Esophagus muscularis mucosa (tissue), 4 donors: Measurements from ENCODE around the gene PKDCC. TPM values are rescaled to one million over a fixed set of nuclear protein-coding genes. Genes with fewer than 3 reads are reported as not detected.

ENCODE experiments used
- DNase-seq: peaks from one replicate; pipeline ENCODE4 v3.0.0-alpha.2; 2017; ENCODE audit errors: extremely low spot score
- H3K27ac ChIP-seq, 4 donors: fragments of 200-600 bp; sonication (generic); replicated peaks in 1 of 4; 1 replicate in 3 of 4; 2 replicates in 1 of 4; pipeline ENCODE4 v1.5.1; 2016 to 2019; ENCODE audit warnings: mild to moderate bottlenecking in 1 of 4
- H3K27me3 ChIP-seq, 4 donors: fragments of 200-600 bp; sonication (generic); one replicate each; pipeline versions ENCODE4 v1.5.1 to v1.6.0; 2016 to 2019
- H3K36me3 ChIP-seq, 4 donors: fragments of 200-600 bp; sonication (generic); one replicate each; pipeline ENCODE4 v1.5.1; 2016 to 2019
- H3K4me1 ChIP-seq, 4 donors: fragments of 200-600 bp; sonication (generic); one replicate each; pipeline ENCODE4 v1.5.1; 2016 to 2019
- H3K4me3 ChIP-seq, 4 donors: fragments of 200-600 bp; sonication (generic); 1 replicate in 2 of 4; 2 replicates in 2 of 4; pipeline ENCODE4 v1.5.1; 2016 to 2019; ENCODE audit warnings: mild to moderate bottlenecking in 4 of 4, moderate library complexity in 1 of 4
- H3K9me3 ChIP-seq, 4 donors: fragments of 200-600 bp; sonication (generic); 1 replicate in 3 of 4; 2 replicates in 1 of 4; pipeline ENCODE4 v1.5.1; 2016 to 2019
- EP300 ChIP-seq: sonication (generic); formaldehyde crosslinking; IDR thresholded peaks from one replicate; pipeline ENCODE4 v1.6.1; 2017; ENCODE audit warnings: antibody characterized with exemption
- POLR2A ChIP-seq: fragments of 450-650 bp; IDR thresholded peaks from one replicate; pipeline ENCODE4 v1.6.1; 2017; ENCODE audit warnings: antibody characterized with exemption, moderate library complexity, mild to moderate bottlenecking, low read depth
- POLR2AphosphoS5 ChIP-seq, 2 donors: sonication (generic); formaldehyde crosslinking; IDR thresholded peaks; one replicate each; pipeline ENCODE4 v1.6.1; 2017; ENCODE audit warnings: antibody characterized with exemption in 2 of 2
- WGBS: methylation state at CpG from one replicate; pipeline ENCODE4 v1.1.5; 2018; 5-methylcytosine and 5-hydroxymethylcytosine counted together
- intact Hi-C: fragments of 100-400 bp; cut with DNase I; formaldehyde crosslinking; loops from one replicate; pipeline ENCODE4 v1.15.1; 2023
- total RNA-seq, 4 donors: library from RNA; depleted of rRNA; stranded (reverse); fragments of >200 nt; gene quantifications; one replicate each; pipeline versions ENCODE4 v1.1.0 to v1.2.1, GENCODE V29; 2016
- TF ChIP-seq, protein P1 (sequence below), 3 experiments: fragments of 200-600 bp in 2 of 3; fragments of 450-650 bp in 1 of 3; sonication (generic) in 2 of 3; IDR thresholded peaks; one replicate each; pipeline ENCODE4 v1.5.1; 2017 to 2019; ENCODE audit warnings: antibody characterized with exemption in 3 of 3, mild to moderate bottlenecking in 2 of 3, moderate library complexity in 1 of 3

The PKDCC gene
- total RNA-seq, 4 donors from 2014 or later, result 102 to 290 (median 208) TPM

- H3K36me3 ChIP-seq, result no peaks in the 10 kb centered on the region
- H3K9me3 ChIP-seq, result no peaks in the 10 kb centered on the region
- peaks cover 0 to 6% (median 0%) of the 10 kb centered on the region in 4 donors for H3K4me1 ChIP-seq
- H3K4me3 ChIP-seq, result no peak overlapping the region
- TF ChIP-seq EP300 (no peak), POLR2A (no peak), POLR2AphosphoS5 (IDR thresholded peaks at IDR 0.05) (no peak)
- TF ChIP-seq, protein P1, sequence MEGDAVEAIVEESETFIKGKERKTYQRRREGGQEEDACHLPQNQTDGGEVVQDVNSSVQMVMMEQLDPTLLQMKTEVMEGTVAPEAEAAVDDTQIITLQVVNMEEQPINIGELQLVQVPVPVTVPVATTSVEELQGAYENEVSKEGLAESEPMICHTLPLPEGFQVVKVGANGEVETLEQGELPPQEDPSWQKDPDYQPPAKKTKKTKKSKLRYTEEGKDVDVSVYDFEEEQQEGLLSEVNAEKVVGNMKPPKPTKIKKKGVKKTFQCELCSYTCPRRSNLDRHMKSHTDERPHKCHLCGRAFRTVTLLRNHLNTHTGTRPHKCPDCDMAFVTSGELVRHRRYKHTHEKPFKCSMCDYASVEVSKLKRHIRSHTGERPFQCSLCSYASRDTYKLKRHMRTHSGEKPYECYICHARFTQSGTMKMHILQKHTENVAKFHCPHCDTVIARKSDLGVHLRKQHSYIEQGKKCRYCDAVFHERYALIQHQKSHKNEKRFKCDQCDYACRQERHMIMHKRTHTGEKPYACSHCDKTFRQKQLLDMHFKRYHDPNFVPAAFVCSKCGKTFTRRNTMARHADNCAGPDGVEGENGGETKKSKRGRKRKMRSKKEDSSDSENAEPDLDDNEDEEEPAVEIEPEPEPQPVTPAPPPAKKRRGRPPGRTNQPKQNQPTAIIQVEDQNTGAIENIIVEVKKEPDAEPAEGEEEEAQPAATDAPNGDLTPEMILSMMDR (IDR thresholded peaks at IDR 0.05), result no peak
- no peaks in the 10 kb centered on the region for H3K27me3 ChIP-seq
- DNase-seq, result no peak
- intact Hi-C loops, result no loop called here
- 75% methylated on average over 21 of the region's 21 CpGs for WGBS
- no peak overlapping the region for H3K27ac ChIP-seq
Observed at GRCh38 chr2:42001711-42002201, 46.1 kb upstream of the PKDCC start.

GRCh38 chr2:42007551-42007950, 40.3 kb upstream of the PKDCC start:
- intact Hi-C loops, result no loop called here
- 89% methylated on average over 5 of the region's 7 CpGs for WGBS
- Histone ChIP-seq H3K4me1 (peaks cover 0 to 7% (median 0%) of the 10 kb centered on the region in 4 donors), H3K27me3 (no peaks in the 10 kb centered on the region), H3K4me3 (no peak overlapping the region), H3K27ac (no peak overlapping the region), H3K36me3 (no peaks in the 10 kb centered on the region), H3K9me3 (no peaks in the 10 kb centered on the region)
- no peak for DNase-seq
- TF ChIP-seq POLR2A, result no peak
- TF ChIP-seq POLR2AphosphoS5 (IDR thresholded peaks at IDR 0.05), result no peak
- no peak for TF ChIP-seq EP300
- TF ChIP-seq, protein P1 (IDR thresholded peaks at IDR 0.05), result no peak

DNA sequence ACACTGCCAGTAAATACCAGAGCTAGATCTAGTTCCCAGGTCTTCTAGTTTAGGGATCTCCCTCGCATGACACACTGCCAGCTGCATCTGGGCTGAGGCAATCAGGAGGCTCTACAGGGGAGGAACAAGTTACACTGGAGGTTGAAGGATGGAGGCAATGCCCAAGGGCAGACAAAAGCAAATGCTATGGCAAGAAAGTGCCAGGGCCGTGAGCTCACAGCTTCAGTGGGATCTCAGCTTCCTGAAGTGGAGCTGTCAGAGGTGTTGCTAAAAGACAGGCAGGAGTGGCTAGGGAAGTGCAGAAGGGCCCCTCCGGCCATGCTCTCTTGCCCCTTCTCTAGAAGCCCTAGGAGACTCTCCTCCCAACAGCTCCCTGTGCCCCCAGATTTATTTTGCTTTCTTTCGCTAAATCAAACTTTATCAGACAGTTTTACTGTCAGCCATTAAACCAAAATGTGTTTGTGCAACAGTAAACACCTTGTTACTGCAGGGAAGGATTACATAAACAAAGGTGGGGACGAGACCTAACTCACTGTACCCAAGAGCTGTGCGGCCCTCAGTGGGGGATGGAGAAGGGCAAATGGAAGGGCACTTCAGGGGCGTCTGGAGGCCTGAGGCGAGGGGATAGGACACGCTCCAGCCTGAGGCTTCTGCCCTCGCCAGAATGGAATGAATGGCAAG, 39.4 kb upstream of the PKDCC start:
- 91% methylated on average over 10 of the region's 10 CpGs for WGBS
- intact Hi-C loops, result no loop called here
- Histone ChIP-seq H3K27me3 (no peaks in the 10 kb centered on the region), H3K27ac (no peak overlapping the region), H3K36me3 (no peaks in the 10 kb centered on the region), H3K9me3 (no peaks in the 10 kb centered on the region), H3K4me3 (no peak overlapping the region), H3K4me1 (peaks cover 0 to 7% (median 0%) of the 10 kb centered on the region in 4 donors)
- TF ChIP-seq, protein P1 (IDR thresholded peaks at IDR 0.05), result no peak
- no peak for DNase-seq

- H3K27me3 ChIP-seq, result no peaks in the 10 kb centered on the region
- H3K4me1 ChIP-seq, result peaks cover 0 to 7% (median 0%) of the 10 kb centered on the region in 4 donors
- DNase-seq, result no peak
- intact Hi-C loops, result no loop called here
- H3K9me3 ChIP-seq, result no peaks in the 10 kb centered on the region
- WGBS, result 87% methylated on average over 10 of the region's 10 CpGs
- H3K27ac ChIP-seq, result no peak overlapping the region
- no peaks in the 10 kb centered on the region for H3K36me3 ChIP-seq
- no peak overlapping the region for H3K4me3 ChIP-seq
- TF ChIP-seq, protein P1 (IDR thresholded peaks at IDR 0.05), result no peak
- TF ChIP-seq POLR2AphosphoS5 (IDR thresholded peaks at IDR 0.05), result no peak
- TF ChIP-seq EP300, result no peak
- no peak for TF ChIP-seq POLR2A
Observed at GRCh38 chr2:42009657-42010580, 37.9 kb upstream of the PKDCC start.
